HepG2 (cell line): ENCODE results near the gene WDR31. TPM values are rescaled to one million over a fixed set of nuclear protein-coding genes. Genes with fewer than 3 reads are reported as not detected.
A peak's percentile ranks its signal among the peaks of the same experiment; 100 is the strongest.

ENCODE experiments used
- ATAC-seq: fragments of 200-7000 bp; cut with Tn5 transposase; 3 replicates; pipeline ENCODE4 v1.9.1; 2020; ENCODE audit warnings: mild to moderate bottlenecking, moderate library complexity
- Bru-seq: library from RNA; stranded (reverse); fragments of 400-500 nt; gene quantifications from one replicate; lab custom pipeline; 2021; lab: Mats Ljungman, UMichigan
- BruChase-seq, 2 experiments: library from RNA; stranded (reverse); fragments of 400-500 nt; gene quantifications; one replicate each; lab custom pipeline; 2021; lab: Mats Ljungman, UMichigan
- BruUV-seq: library from RNA; stranded (reverse); fragments of 400-500 nt; replicated peaks from 2 replicates; lab custom pipeline; 2021; lab: Mats Ljungman, UMichigan
- CTCF ChIA-PET: fragments of 300-600 bp; formaldehyde crosslinking; extraction: SDS; loops from one replicate; lab custom pipeline; 2021; ENCODE audit warnings: low total read pairs, inconsistent platforms, low intra/inter-chr PET ratio; lab: Yijun Ruan, JAX
- POLR2A ChIA-PET: fragments of 350-600 bp; sonication (Branson Sonifier 250); formaldehyde crosslinking; loops from one replicate; lab custom pipeline; 2020; ENCODE audit warnings: antibody characterized with exemption, inconsistent platforms; lab: Yijun Ruan, JAX
- DNase-seq: peaks from one replicate; pipeline ENCODE4 v3.0.0-alpha.2; 2015; ENCODE audit warnings: low spot score
- FAIRE-seq: peaks from 3 replicates; lab custom pipeline; 2011; peaks lifted over from hg19 to GRCh38; lab: Jason Lieb, UNC
- H2AFZ ChIP-seq: one replicate; pipeline ENCODE4 v1.6.1; 2011; ENCODE audit warnings: low read length, inconsistent platforms
- H3K27ac ChIP-seq: fragments of 300-600 bp; 3 replicates; pipeline ENCODE4 v1.8.0; 2011; ENCODE audit warnings: mixed run types, mild to moderate bottlenecking, mixed read lengths, low read length, inconsistent platforms; ENCODE audit not compliant: insufficient read depth; ENCODE audit errors: extremely low read length
- H3K27me3 ChIP-seq, 2 experiments: fragments of 200-600 bp in 1 of 2; 2 replicates in 1 of 2; 3 replicates in 1 of 2; pipeline versions ENCODE4 v1.6.0 to v1.8.0; 2011; ENCODE audit warnings: low read length in 2 of 2, mild to moderate bottlenecking in 2 of 2, moderate library complexity in 2 of 2, inconsistent platforms in 1 of 2; ENCODE audit not compliant: insufficient read depth in 2 of 2, control insufficient read depth in 1 of 2
- H3K36me3 ChIP-seq, 2 experiments: fragments of 200-600 bp in 1 of 2; replicated peaks in 1 of 2; 2 replicates in 1 of 2; 3 replicates in 1 of 2; pipeline versions ENCODE4 v1.5.1 to v1.8.0; 2011; ENCODE audit warnings: low read length in 2 of 2, inconsistent platforms in 1 of 2; ENCODE audit not compliant: insufficient read depth in 2 of 2, control insufficient read depth in 1 of 2
- H3K4me1 ChIP-seq: 2 replicates; pipeline ENCODE4 v1.5.1; 2012; ENCODE audit warnings: low read length, inconsistent platforms; ENCODE audit not compliant: insufficient read depth
- H3K4me2 ChIP-seq: 2 replicates; pipeline ENCODE4 v1.6.0; 2011; ENCODE audit warnings: low read depth, low read length, inconsistent platforms
- H3K4me3 ChIP-seq, 3 experiments: fragments of 200-600 bp in 1 of 3; sonication (generic), shearing (Covaris generic) in 1 of 3; replicated peaks in 1 of 3; 2 replicates each; pipeline ENCODE4 v1.5.1; 2011 to 2016; ENCODE audit warnings: low read length in 3 of 3, inconsistent platforms in 2 of 3, low read depth in 2 of 3, mild to moderate bottlenecking in 2 of 3, control low read depth in 1 of 3, mixed read lengths in 1 of 3; ENCODE audit not compliant: insufficient read depth in 1 of 3
- H3K79me2 ChIP-seq: one replicate; pipeline ENCODE4 v1.6.1; 2011; ENCODE audit warnings: low read length, inconsistent platforms; ENCODE audit not compliant: insufficient read depth
- H3K9ac ChIP-seq: 2 replicates; pipeline ENCODE4 v1.6.0; 2011; ENCODE audit warnings: mild to moderate bottlenecking, low read depth, low read length, inconsistent platforms; ENCODE audit not compliant: insufficient read depth
- H3K9me3 ChIP-seq: 2 replicates; pipeline ENCODE4 v1.5.1; 2012; ENCODE audit warnings: mild to moderate bottlenecking, low read length
- H4K20me1 ChIP-seq: 2 replicates; pipeline ENCODE4 v1.6.0; 2011; ENCODE audit warnings: inconsistent platforms, mild to moderate bottlenecking, low read length, moderate library complexity; ENCODE audit not compliant: insufficient read depth
- BORCS8-MEF2B ChIP-seq: sonication (generic); formaldehyde crosslinking; IDR thresholded peaks from 2 replicates; pipeline ENCODE4 v1.8.0; 2022; ENCODE audit warnings: mild to moderate bottlenecking, missing genetic modification reagents
- DNMT1 ChIP-seq: sonication (generic); formaldehyde crosslinking; IDR thresholded peaks from 2 replicates; pipeline ENCODE4 v1.5.1; 2020; ENCODE audit warnings: mild to moderate bottlenecking, missing genetic modification reagents
- DRAP1 ChIP-seq: IDR thresholded peaks from 2 replicates; pipeline ENCODE4 v1.6.1; 2016; ENCODE audit warnings: missing genetic modification reagents, missing compliant biosample characterization
- FOXM1 ChIP-seq: sonication (generic); formaldehyde crosslinking; IDR thresholded peaks from 2 replicates; pipeline ENCODE4 v1.5.0; 2020; ENCODE audit warnings: missing genetic modification reagents
- GTF3A ChIP-seq: sonication (generic); formaldehyde crosslinking; conservative IDR thresholded peaks from 2 replicates; pipeline ENCODE4 v1.4.0; 2020; ENCODE audit warnings: mild to moderate bottlenecking, missing genetic modification reagents
- MEIS2 ChIP-seq: sonication (generic); formaldehyde crosslinking; IDR thresholded peaks from 2 replicates; pipeline ENCODE4 v1.9.0; 2021; ENCODE audit warnings: mild to moderate bottlenecking, missing genetic modification reagents
- ZBTB42 ChIP-seq: sonication (generic); formaldehyde crosslinking; IDR thresholded peaks from 2 replicates; pipeline ENCODE4 v1.5.0; 2020; ENCODE audit warnings: mild to moderate bottlenecking, missing genetic modification reagents
- ZFP41 ChIP-seq: sonication (generic); formaldehyde crosslinking; IDR thresholded peaks from 2 replicates; pipeline ENCODE4 v1.4.0; 2020; ENCODE audit warnings: mild to moderate bottlenecking, missing genetic modification reagents, borderline replicate concordance
- ZNF180 ChIP-seq: sonication (generic); formaldehyde crosslinking; IDR thresholded peaks from 2 replicates; pipeline ENCODE4 v1.4.0; 2020; ENCODE audit warnings: low read depth, missing genetic modification reagents, borderline replicate concordance
- ZNF224 ChIP-seq: sonication (generic); formaldehyde crosslinking; IDR thresholded peaks from 2 replicates; pipeline ENCODE4 v1.5.0; 2020; ENCODE audit warnings: mild to moderate bottlenecking, missing genetic modification reagents
- WGBS: methylation state at CpG from one replicate; pipeline ENCODE4 v1.1.6; 2017; ENCODE audit warnings: low lambda C conversion rate; 5-methylcytosine and 5-hydroxymethylcytosine counted together
- in situ Hi-C: cut with HindIII; loops from 2 replicates; pipeline ENCODE4 v1.10.0; 2017; ENCODE audit warnings: low pct_unique_long_range_greater_than_20kb; ENCODE audit not compliant: extremely low pct_ligation_motif_present
- intact Hi-C: fragments of 100-400 bp; cut with micrococcal nuclease; formaldehyde crosslinking; loops from one replicate; pipeline ENCODE4 v1.10.0; 2022; ENCODE audit not compliant: unreplicated experiment
- long read RNA-seq, 2 experiments: library from RNA in 1 of 2; library from polyadenylated mRNA in 1 of 2; stranded (forward) in 1 of 2; unstranded in 1 of 2; transcript quantifications; one replicate each; pipeline ENCODE4 v2.0.0, GENCODE V29; 2019 to 2022
- polyA minus RNA-seq, 3 experiments: library from RNA; depleted of rRNA, polyadenylated mRNA; stranded (reverse); fragments of >200 nt; gene quantifications; 2 replicates each; pipeline ENCODE4 v1.2.3, GENCODE V29; 2011; ENCODE audit warnings: low replicate concordance in 1 of 3
- polyA plus RNA-seq, 8 experiments: library from polyadenylated mRNA; depleted of rRNA in 3 of 8; stranded (reverse) in 7 of 8; unstranded in 1 of 8; fragments of >200 nt; fragmentation: Illumina TruSeq in 4 of 8; extraction: Trizol in 4 of 8; gene quantifications; 2 replicates each; pipeline versions ENCODE4 v1.2.1 to v1.2.3, GENCODE V29; 2011 to 2016; ENCODE audit warnings: low read depth in 4 of 8, missing spikeins in 1 of 8, mixed read lengths in 1 of 8; ENCODE audit not compliant: insufficient read depth in 1 of 8
- total RNA-seq, 5 experiments: library from RNA; depleted of rRNA; stranded (reverse); fragments of >200 nt; fragmentation: Illumina TruSeq; extraction: Trizol; gene quantifications; 2 replicates each; pipeline ENCODE4 v1.2.3, GENCODE V29; 2016; ENCODE audit warnings: low read depth in 1 of 5
- TF ChIP-seq, protein P1 (sequence below): sonication (generic); formaldehyde crosslinking; conservative IDR thresholded peaks from 2 replicates; pipeline ENCODE4 v1.8.0; 2022; ENCODE audit warnings: missing genetic modification reagents
- TF ChIP-seq, protein P2 (sequence below): sonication (generic); formaldehyde crosslinking; IDR thresholded peaks from 2 replicates; pipeline ENCODE4 v1.8.0; 2022; ENCODE audit warnings: mild to moderate bottlenecking, missing genetic modification reagents, moderate library complexity

WDR31 gene
- total RNA-seq (2016; rRNA removed; fragmentation: Illumina TruSeq; extraction: Trizol) (0.33 and 0.56 TPM in 2 replicates), polyA plus RNA-seq (2011; rRNA removed) (1.6 and 1.7 TPM in 2 replicates), polyA minus RNA-seq (2011; rRNA and poly(A)+ RNA removed; ENCODE audit: low replicate concordance) (9.1 and 17.4 TPM in 2 replicates), Bru-seq, nascent RNA (percentile 39 among the genes with signal in this experiment), BruChase-seq, experiment 1, labeled RNA remaining after a 6-hour chase (percentile 37 among the genes with signal in this experiment), BruChase-seq, experiment 2, labeled RNA remaining after a 2-hour chase (percentile 30 among the genes with signal in this experiment)
- total RNA-seq (2016; cell fraction: cytosol; rRNA removed; fragmentation: Illumina TruSeq; extraction: Trizol; ENCODE audit: low read depth) = 0.18 and 0.30 TPM in 2 replicates
- total RNA-seq (2016; cell fraction: insoluble cytoplasmic fraction; rRNA removed; fragmentation: Illumina TruSeq; extraction: Trizol) = 0.54 and 0.80 TPM in 2 replicates
- total RNA-seq (2016; cell fraction: membrane; rRNA removed; fragmentation: Illumina TruSeq; extraction: Trizol) = 0.40 and 0.72 TPM in 2 replicates
- total RNA-seq (2016; cell fraction: nucleus; rRNA removed; fragmentation: Illumina TruSeq; extraction: Trizol) = 0.34 and 0.44 TPM in 2 replicates
- 0.60 and 0.77 TPM in 2 replicates for polyA plus RNA-seq (2011; cell fraction: cytosol; rRNA removed)
- polyA plus RNA-seq (2011; cell fraction: nucleus; rRNA removed) = 0.61 and 0.93 TPM in 2 replicates
- polyA plus RNA-seq (2012) = 1.1 and 1.4 TPM in 2 replicates
- polyA plus RNA-seq (2016; cell fraction: cytosol; fragmentation: Illumina TruSeq; extraction: Trizol; ENCODE audit: low read depth) = 0.19 and 0.37 TPM in 2 replicates
- polyA plus RNA-seq (2016; cell fraction: insoluble cytoplasmic fraction; fragmentation: Illumina TruSeq; extraction: Trizol; ENCODE audit: low read depth) = 0.87 and 0.93 TPM in 2 replicates
- polyA plus RNA-seq (2016; cell fraction: membrane; fragmentation: Illumina TruSeq; extraction: Trizol; ENCODE audit: low read depth) = 0.65 and 0.72 TPM in 2 replicates
- polyA plus RNA-seq (2016; cell fraction: nucleus; fragmentation: Illumina TruSeq; extraction: Trizol; ENCODE audit: insufficient read depth, low read depth) = 0.37 and 1.1 TPM in 2 replicates
- 1.7 and 2.4 TPM in 2 replicates for polyA minus RNA-seq (2011; cell fraction: cytosol; rRNA and poly(A)+ RNA removed)
- 0.90 and 1.2 TPM in 2 replicates for polyA minus RNA-seq (2011; cell fraction: nucleus; rRNA and poly(A)+ RNA removed)
- long read RNA-seq, experiment 1, partial matches to known transcripts = 0 of 1 reads
- long read RNA-seq, experiment 1, other reads (novel, unspliced or antisense) = 1 of 1 reads
- long read RNA-seq, experiment 2, partial matches to known transcripts = 0 of 4 reads
- long read RNA-seq, experiment 2, other reads (novel, unspliced or antisense) = 4 of 4 reads

- ChIA-PET CTCF (no interaction called here), POLR2A (interaction anchor here (0.7 to 2.2 kb wide), 20 partner anchors 10 to 317 kb away, joined by 3 to 23 read pairs (median 3); partner anchors contain the start of genes ALAD, BSPRY, C9orf43 and CDC26)
- Histone ChIP-seq H3K36me3 (no peaks in the 10 kb centered on the region), H3K9ac (peak within 1 kb of the TSS; percentile 66), H3K4me2 (peak within 1 kb of the TSS; percentile 93), H3K9me3 (no peaks in the 10 kb centered on the region), H3K27me3 (no peaks in the 10 kb centered on the region), H3K27ac (peak within 1 kb of the TSS; percentile 53), H3K4me3 (peak within 1 kb of the TSS; percentile 65 to 79 (median 65)), H3K4me1 (peaks cover 28% of the 10 kb centered on the region), H4K20me1 (no peaks in the 10 kb centered on the region), H3K79me2 (no peaks in the 10 kb centered on the region), H2AFZ (peak within 1 kb of the TSS; percentile 93)
- in situ Hi-C loops = no loop called here
- intact Hi-C loops = loop anchor here (1.0 to 5.0 kb wide), 2 partner anchors 62 to 66 kb away; partner anchors contain the start of gene ALAD
- ATAC-seq (peak; percentile 96), FAIRE-seq (no peak), DNase-seq (peak; percentile 73)
- WGBS = 4% methylated on average over 14 of the region's 46 CpGs
- no TSS peak for BruUV-seq
- TF ChIP-seq FOXM1 (CRISPR knock-in tag) = no peak
- peak; percentile 68 for TF ChIP-seq DRAP1
- peak; percentile 71 for TF ChIP-seq BORCS8-MEF2B (CRISPR knock-in tag)
- no peak for TF ChIP-seq ZNF224 (CRISPR knock-in tag)
- no peak for TF ChIP-seq ZNF180 (CRISPR knock-in tag)
- TF ChIP-seq GTF3A (CRISPR knock-in tag) = no peak; the same call in 1 of the 2 replicates
- TF ChIP-seq, protein P1, sequence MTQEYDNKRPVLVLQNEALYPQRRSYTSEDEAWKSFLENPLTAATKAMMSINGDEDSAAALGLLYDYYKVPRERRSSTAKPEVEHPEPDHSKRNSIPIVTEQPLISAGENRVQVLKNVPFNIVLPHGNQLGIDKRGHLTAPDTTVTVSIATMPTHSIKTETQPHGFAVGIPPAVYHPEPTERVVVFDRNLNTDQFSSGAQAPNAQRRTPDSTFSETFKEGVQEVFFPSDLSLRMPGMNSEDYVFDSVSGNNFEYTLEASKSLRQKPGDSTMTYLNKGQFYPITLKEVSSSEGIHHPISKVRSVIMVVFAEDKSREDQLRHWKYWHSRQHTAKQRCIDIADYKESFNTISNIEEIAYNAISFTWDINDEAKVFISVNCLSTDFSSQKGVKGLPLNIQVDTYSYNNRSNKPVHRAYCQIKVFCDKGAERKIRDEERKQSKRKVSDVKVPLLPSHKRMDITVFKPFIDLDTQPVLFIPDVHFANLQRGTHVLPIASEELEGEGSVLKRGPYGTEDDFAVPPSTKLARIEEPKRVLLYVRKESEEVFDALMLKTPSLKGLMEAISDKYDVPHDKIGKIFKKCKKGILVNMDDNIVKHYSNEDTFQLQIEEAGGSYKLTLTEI (CRISPR knock-in tag) = no peak
- no peak for TF ChIP-seq DNMT1
- no peak for TF ChIP-seq ZBTB42
- no peak; the same call in 1 of the 2 replicates for TF ChIP-seq MEIS2 (CRISPR knock-in tag)
- no peak for TF ChIP-seq ZFP41 (CRISPR knock-in tag)
- TF ChIP-seq, protein P2, sequence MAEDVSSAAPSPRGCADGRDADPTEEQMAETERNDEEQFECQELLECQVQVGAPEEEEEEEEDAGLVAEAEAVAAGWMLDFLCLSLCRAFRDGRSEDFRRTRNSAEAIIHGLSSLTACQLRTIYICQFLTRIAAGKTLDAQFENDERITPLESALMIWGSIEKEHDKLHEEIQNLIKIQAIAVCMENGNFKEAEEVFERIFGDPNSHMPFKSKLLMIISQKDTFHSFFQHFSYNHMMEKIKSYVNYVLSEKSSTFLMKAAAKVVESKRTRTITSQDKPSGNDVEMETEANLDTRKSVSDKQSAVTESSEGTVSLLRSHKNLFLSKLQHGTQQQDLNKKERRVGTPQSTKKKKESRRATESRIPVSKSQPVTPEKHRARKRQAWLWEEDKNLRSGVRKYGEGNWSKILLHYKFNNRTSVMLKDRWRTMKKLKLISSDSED (CRISPR knock-in tag) = no peak
Measured at GRCh38 chr9:113340011-113340699, at the start of gene WDR31. Gene WDR31, minus strand, starts transcription at chr9:113340275. Its CDS starts 8,253 bp downstream, at chr9:113332022.
